CD4-positive, alpha-beta T cell treated with Interleukin-6 at 100 ng/mL for 8 hours (primary cell): Measurements from ENCODE around the gene FUT6.

Source experiments
- DNase-seq: peaks from one replicate; pipeline ENCODE4 v3.0.0-alpha.2; 2020; ENCODE audit warnings: mixed read lengths, low spot score

FUT6 gene

GRCh38 chr19:5827891-5828660 lies 11.4 kb downstream of the FUT6 start:
- DNase-seq: peak; percentile 91

- DNase-seq: no peak
Observed at GRCh38 chr19:5827342-5827890, 12.1 kb downstream of the FUT6 start.

- DNase-seq: no peak
Observed at GRCh38 chr19:5826531-5827341, 12.8 kb downstream of the FUT6 start.

GRCh38 chr19:5825178-5825577 lies 14.3 kb downstream of the FUT6 start:
- DNase-seq: no peak

- DNase-seq: no peak
Observed at GRCh38 chr19:5824751-5825150, 14.8 kb downstream of the FUT6 start.

- no peak for DNase-seq
Observed at GRCh38 chr19:5823579-5824281, 15.8 kb downstream of the FUT6 start.

GRCh38 chr19:5822181-5822844 lies 17.2 kb downstream of the FUT6 start:
- DNase-seq: no peak

- no peak for DNase-seq
Observed at GRCh38 chr19:5821521-5822180, 17.9 kb downstream of the FUT6 start.

GRCh38 chr19:5820785-5821184 lies 18.7 kb downstream of the FUT6 start:
- no peak for DNase-seq

GRCh38 chr19:5818594-5818993 lies 20.9 kb downstream of the FUT6 start:
- no peak for DNase-seq

- DNase-seq: no peak
Observed at GRCh38 chr19:5817218-5817617, 22.3 kb downstream of the FUT6 start.

GRCh38 chr19:5814852-5815246 lies 24.7 kb downstream of the FUT6 start:
- no peak for DNase-seq

GRCh38 chr19:5814123-5814851 lies 25.2 kb downstream of the FUT6 start:
- DNase-seq: no peak

GRCh38 chr19:5811117-5811516 lies 28.4 kb downstream of the FUT6 start:
- DNase-seq: no peak

GRCh38 chr19:5809469-5809868 lies 30.0 kb downstream of the FUT6 start:
- DNase-seq: no peak

- DNase-seq: no peak
Observed at GRCh38 chr19:5809053-5809452, 30.4 kb downstream of the FUT6 start.

GRCh38 chr19:5808120-5808816 lies 31.2 kb downstream of the FUT6 start:
- DNase-seq: no peak

- no peak for DNase-seq
Observed at GRCh38 chr19:5806905-5807304, 32.6 kb downstream of the FUT6 start.

GRCh38 chr19:5806133-5806489 lies 33.4 kb downstream of the FUT6 start:
- no peak for DNase-seq

- DNase-seq: peak; percentile 49
Observed at GRCh38 chr19:5805462-5806132, 33.9 kb downstream of the FUT6 start.
